VCaP (cell line): ENCODE measurements around the gene SUPT6H.
"Not testable (repeated sequence)": the region's sequence is repeated elsewhere in the genome, so short reads cannot be mapped to it uniquely, and the experiment has no call there.

ENCODE experiments used
- H3K27ac ChIP-seq: fragments of 450-650 bp; 2 replicates; pipeline ENCODE4 v1.5.1; 2017
- CTCF ChIP-seq: fragments of 450-650 bp; conservative IDR thresholded peaks from 2 replicates; pipeline ENCODE4 v1.5.1; 2017; ENCODE audit warnings: mild to moderate bottlenecking, moderate library complexity

The SUPT6H gene

GRCh38 chr17:28648698-28649097, 13.3 kb upstream of the SUPT6H start:
- H3K27ac ChIP-seq = no peak overlapping the region
- TF ChIP-seq CTCF = no peak

- H3K27ac ChIP-seq = no peak overlapping the region
- no peak for TF ChIP-seq CTCF
These were observed 6.8 kb upstream of the SUPT6H start for GRCh38 chr17:28655160-28655559.

DNA sequence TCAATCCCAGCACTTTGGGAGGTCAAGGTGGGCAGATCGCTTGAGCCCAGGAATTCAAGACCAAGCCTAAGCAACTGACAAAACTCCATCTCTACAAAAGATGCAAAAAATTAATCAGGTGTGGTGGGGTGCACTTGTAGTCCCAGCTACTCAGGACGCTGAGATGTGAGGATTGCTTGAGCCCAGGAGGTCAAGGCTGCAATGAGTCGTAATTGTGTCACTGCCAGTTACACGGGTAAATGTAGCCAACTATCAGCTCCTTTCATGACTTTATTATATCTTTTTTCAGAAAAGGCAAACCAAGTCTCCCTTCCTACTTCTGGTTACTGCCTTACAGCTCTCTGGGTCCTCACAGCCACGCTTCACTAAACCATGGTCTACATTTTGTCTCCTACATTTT, 4.2 kb upstream of the SUPT6H start:
- no peak overlapping the region for H3K27ac ChIP-seq
- no peak for TF ChIP-seq CTCF

- not testable (repeated sequence) for H3K27ac ChIP-seq
These were observed 3.7 kb upstream of the SUPT6H start for GRCh38 chr17:28658342-28658741.

DNA sequence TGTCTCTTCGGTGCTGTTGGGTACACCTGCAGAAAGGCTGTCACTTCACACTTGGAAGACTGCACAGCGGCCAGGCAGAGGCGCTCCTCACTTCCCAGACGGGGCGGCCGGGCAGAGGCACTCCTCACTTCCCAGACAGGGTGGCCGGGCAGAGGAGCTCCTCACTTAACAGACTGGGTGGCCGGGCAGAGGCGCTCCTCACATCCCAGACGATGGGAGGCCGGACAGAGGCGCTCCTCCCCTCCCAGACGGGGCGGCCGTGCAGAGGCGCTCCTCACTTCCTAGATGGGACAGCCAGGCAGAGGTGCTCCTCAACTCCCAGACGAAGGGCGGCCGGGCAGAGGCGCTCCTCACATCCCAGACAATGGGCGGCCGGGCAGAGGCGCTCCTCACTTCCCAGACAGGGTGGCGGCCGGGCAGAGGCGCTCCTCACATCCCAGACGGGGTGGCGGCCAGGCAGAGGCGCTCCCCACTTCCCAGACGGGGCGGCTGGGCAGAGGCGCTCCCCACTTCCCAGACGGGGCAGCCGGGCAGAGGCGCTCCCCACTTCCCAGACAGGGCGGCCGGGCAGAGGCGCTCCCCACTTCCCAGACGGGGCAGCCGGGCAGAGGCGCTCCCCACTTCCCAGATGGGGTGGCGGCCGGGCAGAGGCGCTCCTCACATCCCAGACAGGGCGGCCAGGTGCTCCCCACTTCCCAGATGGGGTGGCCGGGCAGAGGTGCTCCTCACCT, 3.1 kb upstream of the SUPT6H start:
- H3K27ac ChIP-seq = not testable (repeated sequence)

GRCh38 chr17:28659497-28659881, 2.5 kb upstream of the SUPT6H start:
- H3K27ac ChIP-seq = not testable (repeated sequence)

DNA sequence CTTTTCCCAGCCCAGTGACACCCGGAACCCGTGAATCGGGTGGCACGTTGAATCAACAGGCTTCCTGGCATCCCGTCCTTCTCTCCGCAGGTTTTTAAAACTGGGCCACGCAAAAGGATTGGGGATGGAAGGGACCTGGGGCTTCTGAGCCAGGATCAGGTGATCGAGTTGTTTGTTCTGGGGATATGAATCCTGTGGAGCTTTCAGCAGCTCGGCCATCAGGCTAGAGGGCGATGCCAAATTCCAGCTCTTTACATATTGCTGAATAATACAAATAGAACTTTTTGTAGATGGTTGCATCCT, 473 bp downstream of the SUPT6H start:
- peak overlapping the region; percentile 97 for H3K27ac ChIP-seq
- TF ChIP-seq CTCF = no peak

GRCh38 chr17:28663723-28664122, 1.7 kb downstream of the SUPT6H start:
- peak overlapping the region; percentile 97 for H3K27ac ChIP-seq
- TF ChIP-seq CTCF = no peak

- TF ChIP-seq CTCF = no peak
These were observed 4.0 kb downstream of the SUPT6H start for GRCh38 chr17:28665994-28666393.

More at GRCh38 chr17:28665994-28666393, 4.0 kb downstream of the SUPT6H start:
- H3K27ac ChIP-seq = no peak overlapping the region
